ENCODE data around the gene SCG3.

The SCG3 gene

GRCh38 chr15:51751697-51752683 lies 70.7 kb downstream of the SCG3 start:
- no peak for TF ChIP-seq TAF1 (IDR thresholded peaks at IDR 0.05; ENCODE audit: borderline replicate concordance, insufficient read depth, low read length)
- TF ChIP-seq REST (IDR thresholded peaks at IDR 0.05; ENCODE audit: insufficient read depth in 1 of 2, low read depth in 2 of 2, low read length in 2 of 2), result no peak
- no peak for TF ChIP-seq FOXP2 (optimal IDR thresholded peaks at IDR 0.05; ENCODE audit: borderline replicate concordance, extremely low read depth, extremely low read length, insufficient read depth)
- TF ChIP-seq SIN3A (IDR thresholded peaks at IDR 0.05; ENCODE audit: borderline replicate concordance, insufficient read depth, low read length), result no peak; the same call in 1 of the 2 replicates
- TF ChIP-seq POLR2AphosphoS5 (IDR thresholded peaks at IDR 0.05; ENCODE audit: low read depth, low read length), result no peak

- TF ChIP-seq REST (IDR thresholded peaks at IDR 0.05; ENCODE audit: insufficient read depth in 1 of 2, low read depth in 2 of 2, low read length in 2 of 2), result no peak
- TF ChIP-seq POLR2AphosphoS5 (IDR thresholded peaks at IDR 0.05; ENCODE audit: low read depth, low read length), result no peak
- no peak for TF ChIP-seq SIN3A (IDR thresholded peaks at IDR 0.05; ENCODE audit: borderline replicate concordance, insufficient read depth, low read length)
- no peak for TF ChIP-seq FOXP2 (optimal IDR thresholded peaks at IDR 0.05; ENCODE audit: borderline replicate concordance, extremely low read depth, extremely low read length, insufficient read depth)
- no peak for TF ChIP-seq TAF1 (IDR thresholded peaks at IDR 0.05; ENCODE audit: borderline replicate concordance, insufficient read depth, low read length)
Measured at GRCh38 chr15:51752888-51753287, 71.6 kb downstream of the SCG3 start.

GRCh38 chr15:51754267-51754666 lies 73.0 kb downstream of the SCG3 start:
- no peak for TF ChIP-seq SIN3A (IDR thresholded peaks at IDR 0.05; ENCODE audit: borderline replicate concordance, insufficient read depth, low read length)
- TF ChIP-seq FOXP2 (optimal IDR thresholded peaks at IDR 0.05; ENCODE audit: borderline replicate concordance, extremely low read depth, extremely low read length, insufficient read depth), result no peak

- TF ChIP-seq REST (IDR thresholded peaks at IDR 0.05; ENCODE audit: insufficient read depth in 1 of 2, low read depth in 2 of 2, low read length in 2 of 2) (no peak), POLR2AphosphoS5 (IDR thresholded peaks at IDR 0.05; ENCODE audit: low read depth, low read length) (no peak), SIN3A (IDR thresholded peaks at IDR 0.05; ENCODE audit: borderline replicate concordance, insufficient read depth, low read length) (no peak), TAF1 (IDR thresholded peaks at IDR 0.05; ENCODE audit: borderline replicate concordance, insufficient read depth, low read length) (no peak), FOXP2 (optimal IDR thresholded peaks at IDR 0.05; ENCODE audit: borderline replicate concordance, extremely low read depth, extremely low read length, insufficient read depth) (no peak)
Measured at GRCh38 chr15:51755790-51756189, 74.5 kb downstream of the SCG3 start.

GRCh38 chr15:51756482-51756881 lies 75.2 kb downstream of the SCG3 start:
- no peak for TF ChIP-seq REST (IDR thresholded peaks at IDR 0.05; ENCODE audit: insufficient read depth in 1 of 2, low read depth in 2 of 2, low read length in 2 of 2)
- no peak for TF ChIP-seq FOXP2 (optimal IDR thresholded peaks at IDR 0.05; ENCODE audit: borderline replicate concordance, extremely low read depth, extremely low read length, insufficient read depth)
- TF ChIP-seq TAF1 (IDR thresholded peaks at IDR 0.05; ENCODE audit: borderline replicate concordance, insufficient read depth, low read length), result no peak
- no peak for TF ChIP-seq SIN3A (IDR thresholded peaks at IDR 0.05; ENCODE audit: borderline replicate concordance, insufficient read depth, low read length)
- TF ChIP-seq POLR2AphosphoS5 (IDR thresholded peaks at IDR 0.05; ENCODE audit: low read depth, low read length), result no peak
